NB4 (cell line): Measurements from ENCODE around the gene IARS2.

Experiments used
- POLR2A ChIP-seq: IDR thresholded peaks from 2 replicates; pipeline ENCODE4 v1.6.1; 2011; ENCODE audit warnings: mild to moderate bottlenecking; ENCODE audit not compliant: insufficient read length; ENCODE audit errors: extremely low read depth
- TF ChIP-seq, protein P1 (sequence below): IDR thresholded peaks from one replicate; pipeline ENCODE4 v1.5.1; 2012; ENCODE audit warnings: low read depth, low read length
- TF ChIP-seq, protein P2 (sequence below): IDR thresholded peaks from 2 replicates; pipeline ENCODE4 v1.6.1; 2011; ENCODE audit warnings: low read depth, low read length

DNA sequence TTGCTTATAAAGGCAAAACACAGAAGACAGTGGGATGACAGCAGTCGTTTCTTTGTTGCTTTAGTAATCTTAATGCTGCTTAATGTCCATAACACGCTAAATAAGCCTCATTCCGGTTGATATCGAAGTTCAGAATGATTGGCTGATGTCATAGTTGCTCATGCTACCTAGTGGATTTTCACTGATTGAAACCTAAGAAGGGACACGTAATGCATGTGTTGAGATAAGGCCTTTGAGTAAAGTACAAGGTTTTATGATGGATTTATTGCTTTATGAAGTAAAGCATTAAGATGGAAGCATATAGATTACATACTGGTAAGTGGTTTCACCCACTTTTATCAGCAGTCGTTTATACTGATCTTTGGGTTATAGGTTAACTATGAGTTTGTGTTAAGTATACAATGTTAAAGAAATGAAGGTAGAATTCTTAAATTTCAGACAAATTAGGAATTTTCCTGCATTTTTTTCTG, 25.1 kb downstream of the IARS2 start:
- TF ChIP-seq, protein P1, sequence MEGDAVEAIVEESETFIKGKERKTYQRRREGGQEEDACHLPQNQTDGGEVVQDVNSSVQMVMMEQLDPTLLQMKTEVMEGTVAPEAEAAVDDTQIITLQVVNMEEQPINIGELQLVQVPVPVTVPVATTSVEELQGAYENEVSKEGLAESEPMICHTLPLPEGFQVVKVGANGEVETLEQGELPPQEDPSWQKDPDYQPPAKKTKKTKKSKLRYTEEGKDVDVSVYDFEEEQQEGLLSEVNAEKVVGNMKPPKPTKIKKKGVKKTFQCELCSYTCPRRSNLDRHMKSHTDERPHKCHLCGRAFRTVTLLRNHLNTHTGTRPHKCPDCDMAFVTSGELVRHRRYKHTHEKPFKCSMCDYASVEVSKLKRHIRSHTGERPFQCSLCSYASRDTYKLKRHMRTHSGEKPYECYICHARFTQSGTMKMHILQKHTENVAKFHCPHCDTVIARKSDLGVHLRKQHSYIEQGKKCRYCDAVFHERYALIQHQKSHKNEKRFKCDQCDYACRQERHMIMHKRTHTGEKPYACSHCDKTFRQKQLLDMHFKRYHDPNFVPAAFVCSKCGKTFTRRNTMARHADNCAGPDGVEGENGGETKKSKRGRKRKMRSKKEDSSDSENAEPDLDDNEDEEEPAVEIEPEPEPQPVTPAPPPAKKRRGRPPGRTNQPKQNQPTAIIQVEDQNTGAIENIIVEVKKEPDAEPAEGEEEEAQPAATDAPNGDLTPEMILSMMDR: no peak
- TF ChIP-seq POLR2A: no peak
- TF ChIP-seq, protein P2, sequence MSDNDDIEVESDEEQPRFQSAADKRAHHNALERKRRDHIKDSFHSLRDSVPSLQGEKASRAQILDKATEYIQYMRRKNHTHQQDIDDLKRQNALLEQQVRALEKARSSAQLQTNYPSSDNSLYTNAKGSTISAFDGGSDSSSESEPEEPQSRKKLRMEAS: no peak
